ENCODE results near the gene SCN5A.

Gene SCN5A

DNA sequence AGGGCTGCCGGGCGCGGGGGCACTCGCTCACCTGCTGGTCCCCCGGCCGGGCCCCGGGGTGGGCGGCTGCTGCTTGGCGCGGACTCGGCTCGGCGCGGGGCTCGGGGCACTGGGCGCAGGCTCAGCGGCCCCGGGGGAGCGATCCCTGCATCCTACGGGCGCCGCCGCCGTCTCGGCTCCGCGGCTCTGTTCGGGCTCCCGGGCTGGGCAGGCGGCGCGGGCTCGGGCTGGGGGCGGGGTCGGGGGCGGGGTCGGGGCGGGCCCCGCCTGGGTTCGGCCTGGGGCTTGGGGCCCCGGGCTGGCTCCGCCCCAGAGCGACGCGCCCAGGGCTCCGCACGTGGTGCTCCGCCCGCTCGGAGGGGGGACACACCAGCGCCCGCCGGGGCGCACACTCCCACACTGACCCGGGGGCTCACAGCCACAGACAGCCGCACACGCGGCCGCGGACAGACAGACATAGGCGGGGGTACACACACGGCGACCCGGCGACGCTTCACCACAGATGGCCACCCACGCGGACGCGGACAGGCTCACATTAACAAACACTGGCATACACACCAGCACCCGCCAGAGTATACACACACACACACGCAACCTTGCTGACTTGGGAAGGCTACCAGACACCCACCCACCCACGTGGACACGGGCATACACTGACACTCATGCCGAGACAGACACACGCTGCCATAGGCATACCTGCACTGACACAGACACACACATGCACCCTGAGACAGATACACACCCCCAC, at the start of gene SCN5A:
Gene SCN5A (minus strand): TSS at position 188 of the 748 bp plus-strand sequence. CDS start 16,380 bp downstream, outside the sequence.
- ChIA-PET CTCF (no interaction called here), POLR2A (no interaction called here)
- no peak for TF ChIP-seq CTBP1 (IDR thresholded peaks at IDR 0.05; ENCODE audit: borderline replicate concordance)
- peak; percentile 93 for TF ChIP-seq L3MBTL2 (conservative IDR thresholded peaks at IDR 0.05)
- peak; percentile 90 for DNase-seq (ENCODE audit: extremely low spot score)

GRCh38 chr3:38698760-38699159, 49.3 kb upstream of the SCN5A start:
- DNase-seq (ENCODE audit: extremely low spot score): no peak
- POLR2A ChIA-PET: no interaction called here
- no peak for TF ChIP-seq L3MBTL2 (conservative IDR thresholded peaks at IDR 0.05)
- TF ChIP-seq FOXA1 (IDR thresholded peaks at IDR 0.05): no peak
- TF ChIP-seq HDGF (IDR thresholded peaks at IDR 0.05; ENCODE audit: borderline replicate concordance): no peak
- no peak for TF ChIP-seq ARNT (IDR thresholded peaks at IDR 0.05)
- TF ChIP-seq, protein P1, sequence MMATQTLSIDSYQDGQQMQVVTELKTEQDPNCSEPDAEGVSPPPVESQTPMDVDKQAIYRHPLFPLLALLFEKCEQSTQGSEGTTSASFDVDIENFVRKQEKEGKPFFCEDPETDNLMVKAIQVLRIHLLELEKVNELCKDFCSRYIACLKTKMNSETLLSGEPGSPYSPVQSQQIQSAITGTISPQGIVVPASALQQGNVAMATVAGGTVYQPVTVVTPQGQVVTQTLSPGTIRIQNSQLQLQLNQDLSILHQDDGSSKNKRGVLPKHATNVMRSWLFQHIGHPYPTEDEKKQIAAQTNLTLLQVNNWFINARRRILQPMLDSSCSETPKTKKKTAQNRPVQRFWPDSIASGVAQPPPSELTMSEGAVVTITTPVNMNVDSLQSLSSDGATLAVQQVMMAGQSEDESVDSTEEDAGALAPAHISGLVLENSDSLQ (IDR thresholded peaks at IDR 0.05): no peak
- no peak for TF ChIP-seq NFRKB (IDR thresholded peaks at IDR 0.05)
- no peak for TF ChIP-seq LEF1 (IDR thresholded peaks at IDR 0.05; ENCODE audit: borderline replicate concordance)
- no peak for TF ChIP-seq ZNF384 (IDR thresholded peaks at IDR 0.05)
- TF ChIP-seq ELF4 (IDR thresholded peaks at IDR 0.05): no peak
- no peak for TF ChIP-seq FOXK2 (IDR thresholded peaks at IDR 0.05)
- TF ChIP-seq SUZ12 (IDR thresholded peaks at IDR 0.05): no peak
- TF ChIP-seq TARDBP (IDR thresholded peaks at IDR 0.05): no peak
- no peak for TF ChIP-seq BHLHE40 (IDR thresholded peaks at IDR 0.05; ENCODE audit: borderline replicate concordance)
- TF ChIP-seq FOXM1 (IDR thresholded peaks at IDR 0.05; ENCODE audit: borderline replicate concordance): no peak
- TF ChIP-seq SP1 (IDR thresholded peaks at IDR 0.05): no peak
- no peak for TF ChIP-seq CTBP1 (IDR thresholded peaks at IDR 0.05; ENCODE audit: borderline replicate concordance)
- CTCF ChIA-PET: interaction anchor here (1.3 kb wide), 1 partner anchor 47 kb away, joined by 3 read pairs; no protein-coding TSS in a partner anchor

GRCh38 chr3:38698061-38698460, 48.6 kb upstream of the SCN5A start:
- no peak for TF ChIP-seq NFRKB (IDR thresholded peaks at IDR 0.05)
- TF ChIP-seq SUZ12 (IDR thresholded peaks at IDR 0.05): no peak
- no peak for TF ChIP-seq FOXK2 (IDR thresholded peaks at IDR 0.05)
- TF ChIP-seq FOXM1 (IDR thresholded peaks at IDR 0.05; ENCODE audit: borderline replicate concordance): no peak
- TF ChIP-seq ELF4 (IDR thresholded peaks at IDR 0.05): no peak
- no peak for TF ChIP-seq ARNT (IDR thresholded peaks at IDR 0.05)
- TF ChIP-seq LEF1 (IDR thresholded peaks at IDR 0.05; ENCODE audit: borderline replicate concordance): no peak
- TF ChIP-seq, protein P1 (IDR thresholded peaks at IDR 0.05): no peak
- DNase-seq (ENCODE audit: extremely low spot score): no peak
- ChIA-PET CTCF (no interaction called here), POLR2A (no interaction called here)

DNA sequence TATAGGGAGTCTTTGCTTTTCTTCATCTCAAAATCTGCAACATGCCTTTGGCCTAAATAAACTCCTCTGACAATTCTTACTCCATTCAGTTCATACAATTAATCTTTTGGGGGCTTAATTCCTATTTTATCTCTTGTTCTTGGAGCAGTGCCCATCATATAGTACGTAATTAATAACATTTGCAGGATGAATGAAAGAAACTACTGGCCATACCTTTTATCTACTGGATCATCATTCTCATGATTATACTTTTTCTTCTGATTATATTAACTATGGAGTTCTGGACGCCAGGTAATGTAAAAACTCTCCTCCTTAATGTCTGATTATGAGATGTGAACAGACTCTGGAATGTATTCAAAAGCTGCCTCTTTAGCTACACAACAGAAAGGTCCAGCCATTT, 46.5 kb upstream of the SCN5A start:
- CTCF ChIA-PET: no interaction called here
- TF ChIP-seq NFRKB (IDR thresholded peaks at IDR 0.05) (no peak), ELF4 (IDR thresholded peaks at IDR 0.05) (no peak), BHLHE40 (IDR thresholded peaks at IDR 0.05; ENCODE audit: borderline replicate concordance) (no peak), SUZ12 (IDR thresholded peaks at IDR 0.05) (no peak), TARDBP (IDR thresholded peaks at IDR 0.05) (no peak), LEF1 (IDR thresholded peaks at IDR 0.05; ENCODE audit: borderline replicate concordance) (no peak), SP1 (IDR thresholded peaks at IDR 0.05) (no peak), ZNF384 (IDR thresholded peaks at IDR 0.05) (no peak), FOXM1 (IDR thresholded peaks at IDR 0.05; ENCODE audit: borderline replicate concordance) (no peak)

DNA sequence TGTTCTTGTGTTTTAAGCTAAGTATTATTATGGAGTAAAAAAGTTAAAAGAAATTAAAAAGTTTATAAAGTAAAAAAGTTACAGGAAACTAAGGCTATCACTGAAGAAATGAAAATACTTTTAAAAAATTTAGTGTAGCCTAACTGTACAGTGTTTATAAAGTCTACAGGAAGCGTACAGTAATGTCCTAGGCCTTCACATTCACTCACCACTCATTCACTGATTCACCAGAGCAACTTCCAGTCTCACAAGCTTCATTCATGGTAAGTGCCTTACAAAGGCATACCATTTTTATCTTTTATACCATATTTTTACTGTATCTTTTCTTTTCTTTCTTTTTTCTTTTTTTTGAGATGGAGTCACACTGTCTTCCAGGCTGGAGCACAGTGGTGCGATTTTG, 40.7 kb upstream of the SCN5A start:
- DNase-seq (ENCODE audit: extremely low spot score): no peak
- TF ChIP-seq, protein P1 (IDR thresholded peaks at IDR 0.05): no peak
- TF ChIP-seq SP1 (IDR thresholded peaks at IDR 0.05) (no peak), ELF4 (IDR thresholded peaks at IDR 0.05) (no peak), FOXK2 (IDR thresholded peaks at IDR 0.05) (no peak), FOXA1 (IDR thresholded peaks at IDR 0.05) (no peak), BHLHE40 (IDR thresholded peaks at IDR 0.05; ENCODE audit: borderline replicate concordance) (no peak), FOXM1 (IDR thresholded peaks at IDR 0.05; ENCODE audit: borderline replicate concordance) (no peak), LEF1 (IDR thresholded peaks at IDR 0.05; ENCODE audit: borderline replicate concordance) (no peak), L3MBTL2 (conservative IDR thresholded peaks at IDR 0.05) (no peak), SUZ12 (IDR thresholded peaks at IDR 0.05) (no peak), NFRKB (IDR thresholded peaks at IDR 0.05) (no peak), ZNF384 (IDR thresholded peaks at IDR 0.05) (no peak), ARNT (IDR thresholded peaks at IDR 0.05) (no peak), CTBP1 (IDR thresholded peaks at IDR 0.05; ENCODE audit: borderline replicate concordance) (no peak), TARDBP (IDR thresholded peaks at IDR 0.05) (no peak), HDGF (IDR thresholded peaks at IDR 0.05; ENCODE audit: borderline replicate concordance) (no peak)
- ChIA-PET POLR2A (no interaction called here), CTCF (no interaction called here)

More for the DNA sequence above, 46.5 kb upstream of the SCN5A start:
- DNase-seq (ENCODE audit: extremely low spot score): no peak
- POLR2A ChIA-PET: no interaction called here

DNA sequence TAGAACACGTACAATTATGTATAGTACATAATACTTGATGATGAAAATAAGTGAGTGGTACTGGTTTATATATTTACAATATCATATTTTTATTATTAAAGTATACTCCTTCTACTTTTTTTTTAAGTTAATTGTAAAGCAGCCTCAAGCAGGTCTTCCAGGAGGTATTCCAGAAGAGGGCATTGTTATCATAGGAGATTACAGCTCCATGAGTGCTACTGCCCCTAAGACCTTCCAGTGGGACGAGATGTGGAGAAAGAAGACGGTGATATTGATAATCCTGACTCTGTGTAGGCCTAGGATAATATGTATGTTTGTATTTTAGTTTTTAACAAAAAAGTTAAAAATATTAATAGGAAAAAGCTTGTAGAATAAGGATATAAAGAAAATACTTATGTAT, 40.3 kb upstream of the SCN5A start:
- TF ChIP-seq FOXA1 (IDR thresholded peaks at IDR 0.05): no peak
- no peak for TF ChIP-seq FOXK2 (IDR thresholded peaks at IDR 0.05)
- TF ChIP-seq SP1 (IDR thresholded peaks at IDR 0.05): no peak
- TF ChIP-seq LEF1 (IDR thresholded peaks at IDR 0.05; ENCODE audit: borderline replicate concordance): no peak
- no peak for TF ChIP-seq NFRKB (IDR thresholded peaks at IDR 0.05)
- TF ChIP-seq FOXM1 (IDR thresholded peaks at IDR 0.05; ENCODE audit: borderline replicate concordance): no peak
- no peak for TF ChIP-seq HDGF (IDR thresholded peaks at IDR 0.05; ENCODE audit: borderline replicate concordance)
- no peak for TF ChIP-seq L3MBTL2 (conservative IDR thresholded peaks at IDR 0.05)
- CTCF ChIA-PET: no interaction called here
- POLR2A ChIA-PET: no interaction called here
- no peak for DNase-seq (ENCODE audit: extremely low spot score)

Data from HEK293T (cell line).